Stimulated activated CD8-positive, alpha-beta memory T cell treated with anti-CD3 and anti-CD28 coated beads, Interleukin-7, amount 100 ng/mL, for 4 hours (primary cell): ENCODE data around the gene CXADR.
"Not testable (repeated sequence)": the region's sequence is repeated elsewhere in the genome, so short reads cannot be mapped to it uniquely, and the experiment has no call there.

Experiments
- DNase-seq, 2 donors: peaks; one replicate each; pipeline ENCODE4 v3.0.0-alpha.2; 2020; ENCODE audit warnings: low read depth in 2 of 2

Gene CXADR

DNA sequence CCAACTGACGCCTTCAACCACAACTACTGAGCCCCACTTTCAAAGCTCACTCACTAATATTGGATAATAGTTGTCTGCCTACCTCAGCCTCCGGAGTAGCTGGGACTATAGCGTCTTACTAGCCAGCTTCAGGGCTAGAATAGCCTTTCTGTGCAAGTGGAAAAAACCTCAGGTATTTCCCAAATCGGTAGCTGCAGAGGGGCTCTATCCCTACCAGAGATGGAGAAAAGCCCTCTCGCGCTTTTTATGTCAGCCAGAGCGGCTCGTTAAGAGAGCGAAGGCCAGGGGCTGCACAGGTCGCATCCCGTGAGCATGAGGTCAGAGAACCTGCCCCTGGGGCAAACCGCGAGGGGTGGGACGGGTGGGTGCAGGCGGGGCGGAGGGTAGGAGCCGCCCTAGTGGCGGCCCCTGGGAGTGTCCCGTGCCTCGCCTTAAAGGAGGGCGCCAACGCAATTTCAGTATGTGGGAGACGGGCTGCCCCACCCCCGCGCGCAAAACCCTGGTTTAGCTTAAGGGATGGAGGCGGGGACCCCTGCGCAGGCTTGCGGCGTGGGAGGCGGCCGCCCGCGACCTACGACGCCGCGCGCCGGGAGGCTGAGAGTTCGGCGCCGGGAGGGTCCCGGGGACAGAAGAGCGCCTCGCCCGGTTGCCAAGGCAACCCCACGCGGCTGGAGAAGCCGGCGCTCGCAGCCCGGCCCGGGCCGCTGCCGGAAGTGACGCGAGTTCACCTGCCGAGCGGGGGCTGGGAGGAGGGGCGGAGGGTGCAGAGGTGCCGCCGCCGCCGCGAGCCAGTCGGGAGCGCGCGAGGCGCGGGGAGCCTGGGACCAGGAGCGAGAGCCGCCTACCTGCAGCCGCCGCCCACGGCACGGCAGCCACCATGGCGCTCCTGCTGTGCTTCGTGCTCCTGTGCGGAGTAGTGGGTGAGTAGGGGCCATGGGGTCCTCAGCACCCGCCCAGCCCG lies at the start of gene CXADR:
Gene CXADR (plus strand): TSS at position 791 of the 961 bp plus-strand sequence. CDS start 87 bp downstream, at position 878.
- peak; percentile 48 to 81 for DNase-seq

- DNase-seq: no peak
These were observed 46.7 kb upstream of the CXADR start for GRCh38 chr21:17466166-17466565.

- no peak for DNase-seq
These were observed 45.5 kb upstream of the CXADR start for GRCh38 chr21:17467392-17467791.

DNA sequence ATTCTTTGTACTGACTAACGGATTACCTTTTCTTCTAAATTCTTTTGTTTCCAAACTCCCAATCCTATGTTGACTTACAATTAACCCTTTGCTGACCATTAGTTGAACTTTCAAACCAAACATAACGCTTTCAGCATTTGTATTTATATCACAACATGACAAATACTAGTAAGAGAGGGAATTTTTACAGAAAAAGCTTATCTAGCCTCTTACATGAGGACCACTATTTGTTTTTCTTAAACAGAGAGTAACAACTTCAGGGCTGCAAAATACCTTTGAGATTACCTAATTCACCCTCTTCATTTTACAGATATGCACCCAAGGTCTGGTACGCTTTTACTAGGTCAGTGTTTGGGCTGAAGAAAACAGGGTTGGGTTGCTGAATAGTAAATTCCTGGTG lies 45.0 kb upstream of the CXADR start:
- no peak for DNase-seq

DNA sequence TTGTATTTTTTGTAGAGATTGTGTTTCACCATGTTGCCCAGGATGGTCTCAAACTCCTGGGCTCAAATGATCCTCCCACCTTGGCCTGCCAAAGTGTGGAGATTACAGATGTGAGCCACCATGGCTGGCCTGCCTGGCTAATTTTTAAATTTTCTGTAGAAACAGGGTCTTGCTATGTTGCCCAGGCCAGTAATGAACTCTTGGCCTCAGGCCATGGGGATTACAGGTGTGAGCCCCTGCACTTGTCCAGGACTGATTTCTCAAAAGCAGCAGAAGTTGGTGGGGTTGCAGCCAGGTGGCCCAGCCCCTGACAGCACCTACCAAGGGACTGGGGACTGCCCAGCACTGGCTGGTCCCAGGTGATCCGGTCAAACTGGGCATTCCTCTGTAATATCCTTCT lies 44.1 kb upstream of the CXADR start:
- DNase-seq: no peak

GRCh38 chr21:17469727-17470126 lies 43.1 kb upstream of the CXADR start:
- DNase-seq: no peak

DNA sequence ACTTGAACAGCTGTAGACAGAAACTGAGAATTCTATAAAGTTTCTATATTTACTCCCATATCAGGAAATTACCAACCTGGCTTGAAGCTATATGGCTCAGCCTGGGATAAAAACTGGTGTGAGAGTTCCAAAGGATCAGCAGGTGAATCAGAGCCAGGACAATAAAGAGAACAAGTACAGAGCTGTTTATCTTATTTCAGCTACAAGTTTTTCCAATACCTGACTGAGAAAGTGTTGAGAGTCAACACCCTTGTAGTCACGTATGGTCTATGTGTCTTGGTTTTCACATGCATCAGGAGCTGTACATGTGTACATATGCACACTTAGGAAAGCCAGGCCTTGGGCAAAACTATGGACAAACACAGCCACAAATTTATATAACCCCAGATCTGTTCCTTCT lies 40.7 kb upstream of the CXADR start:
- DNase-seq: no peak

DNA sequence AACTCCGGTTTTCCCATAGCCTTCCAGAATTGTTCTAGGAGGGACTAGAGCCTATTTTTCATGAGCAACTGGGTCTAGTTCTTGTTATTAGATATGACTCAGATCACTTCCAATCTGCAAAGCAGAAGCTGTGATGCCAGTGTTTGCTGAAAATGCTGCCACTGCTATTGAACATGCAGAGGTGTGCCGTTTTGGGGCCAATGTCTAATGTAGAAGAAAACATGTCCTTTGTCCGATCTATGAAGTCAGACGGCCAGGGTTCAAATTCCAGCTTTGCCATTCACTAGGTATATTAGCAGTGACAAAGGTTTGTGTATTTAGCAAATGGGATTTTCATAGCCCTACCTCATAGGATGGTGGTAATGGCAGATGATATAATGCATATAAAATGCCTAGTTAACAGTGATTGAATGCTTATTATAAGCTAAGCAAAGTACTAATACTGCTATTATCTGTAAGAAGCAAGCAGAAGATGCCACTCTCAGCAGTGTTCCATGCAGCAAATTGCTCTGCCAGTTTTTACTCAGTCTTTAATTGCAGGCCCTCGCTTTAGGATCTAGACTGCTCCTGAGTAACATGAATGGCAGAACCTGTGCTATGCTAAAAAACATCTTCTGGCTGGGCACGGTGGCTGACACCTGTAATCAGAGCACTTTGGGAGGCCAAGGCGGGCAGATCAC lies 40.1 kb upstream of the CXADR start:
- no peak for DNase-seq

DNA sequence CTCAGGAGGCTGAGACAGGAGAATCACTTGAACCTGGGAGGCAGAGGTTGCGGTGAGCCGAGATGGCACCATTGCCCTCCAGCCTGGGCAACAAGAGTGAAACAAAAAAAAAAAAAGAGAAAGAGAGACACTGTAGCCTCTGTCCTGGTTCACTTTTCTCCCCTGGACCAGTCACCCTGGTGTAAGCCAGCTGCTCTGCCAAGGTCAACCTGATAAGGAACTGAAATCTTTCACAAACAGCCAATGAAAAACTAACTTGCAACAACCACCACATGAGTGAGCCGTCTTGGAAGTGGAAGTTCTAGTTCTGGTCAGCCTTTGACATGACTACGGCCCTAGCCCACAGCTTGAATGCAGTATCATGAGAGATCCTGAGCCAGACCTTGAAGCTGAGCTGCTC lies 36.8 kb upstream of the CXADR start:
- no peak for DNase-seq

GRCh38 chr21:17478156-17478555 lies 34.7 kb upstream of the CXADR start:
- not testable (repeated sequence) for DNase-seq

DNA sequence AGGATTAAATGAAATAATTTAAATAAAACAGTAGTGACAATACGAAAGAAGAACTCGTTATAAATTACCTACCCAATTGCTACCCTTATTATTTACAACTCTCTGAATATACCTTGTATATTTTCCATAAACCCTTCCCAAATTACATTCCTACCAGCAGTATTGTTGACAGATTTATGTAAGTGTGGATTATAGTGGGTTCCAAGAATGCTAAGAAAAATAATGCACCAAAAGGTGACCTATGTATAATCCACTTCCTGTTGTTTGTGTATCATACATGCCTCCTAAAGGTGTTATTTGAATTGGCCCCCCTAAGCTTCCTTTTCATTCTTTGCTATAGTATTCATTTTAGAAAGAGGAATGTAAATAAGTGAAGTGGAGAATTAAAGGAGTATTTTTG lies 33.2 kb upstream of the CXADR start:
- DNase-seq: no peak

DNA sequence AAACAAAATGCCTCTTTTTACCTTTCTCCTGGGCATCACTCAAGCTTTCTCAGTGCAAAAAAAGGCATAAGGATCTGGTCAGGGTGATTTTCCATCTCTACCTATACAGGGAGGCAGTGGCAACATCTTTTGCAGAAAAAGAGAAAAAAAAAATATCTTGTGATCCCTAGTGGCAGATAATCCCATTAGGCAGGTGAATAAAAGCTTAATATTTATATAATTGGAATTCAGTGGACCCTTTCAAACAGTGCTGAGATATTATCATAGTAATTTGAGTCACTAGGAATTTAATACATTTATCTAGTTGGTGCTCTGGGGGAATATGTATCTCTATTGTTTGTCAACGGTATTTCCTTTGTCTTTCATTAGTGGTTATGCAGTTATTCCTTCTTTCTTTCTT lies 29.9 kb upstream of the CXADR start:
- DNase-seq: no peak

DNA sequence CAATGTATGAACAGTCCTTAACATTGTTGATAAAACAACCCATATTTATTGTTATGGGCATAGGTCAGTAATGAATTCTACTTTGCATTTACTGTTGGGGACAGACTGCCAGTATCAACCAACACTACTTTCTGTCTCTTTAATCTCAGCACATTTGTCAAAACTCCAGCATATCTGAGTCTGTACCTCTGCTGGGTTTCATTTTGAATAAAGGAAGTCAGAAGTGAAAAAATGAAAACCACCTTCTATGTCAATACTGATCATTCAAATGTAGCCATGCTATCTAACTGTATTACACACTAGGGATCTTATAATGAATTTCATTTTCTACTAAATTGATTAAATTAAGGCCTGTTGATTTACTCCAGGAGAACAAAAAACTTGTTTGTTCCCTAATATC lies 24.2 kb upstream of the CXADR start:
- no peak for DNase-seq

- DNase-seq: not testable (repeated sequence)
These were observed 23.3 kb upstream of the CXADR start for GRCh38 chr21:17489565-17489964.

- DNase-seq: no peak
These were observed 21.0 kb upstream of the CXADR start for GRCh38 chr21:17491716-17492414.

- DNase-seq: no peak
These were observed 20.3 kb upstream of the CXADR start for GRCh38 chr21:17492415-17493168.

DNA sequence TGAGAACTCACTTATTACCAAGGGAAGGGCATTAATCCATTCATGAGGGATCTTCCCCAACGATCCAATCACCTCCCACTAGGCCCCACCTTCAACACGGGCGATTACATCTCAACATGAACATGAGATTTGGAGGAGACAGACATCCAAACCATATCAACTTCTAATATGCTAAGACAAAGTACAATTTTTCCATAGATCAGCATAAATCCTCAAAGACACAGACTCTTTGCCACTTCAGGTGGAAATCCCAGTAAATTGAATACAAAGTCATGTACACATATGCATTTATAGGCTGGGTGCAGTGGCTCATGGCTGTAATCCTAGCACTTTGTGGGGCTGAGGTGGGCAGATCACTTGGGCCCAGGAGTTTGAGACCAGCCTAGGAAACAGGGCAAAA lies 18.8 kb upstream of the CXADR start:
- no peak for DNase-seq

GRCh38 chr21:17495680-17496079 lies 17.2 kb upstream of the CXADR start:
- no peak for DNase-seq

DNA sequence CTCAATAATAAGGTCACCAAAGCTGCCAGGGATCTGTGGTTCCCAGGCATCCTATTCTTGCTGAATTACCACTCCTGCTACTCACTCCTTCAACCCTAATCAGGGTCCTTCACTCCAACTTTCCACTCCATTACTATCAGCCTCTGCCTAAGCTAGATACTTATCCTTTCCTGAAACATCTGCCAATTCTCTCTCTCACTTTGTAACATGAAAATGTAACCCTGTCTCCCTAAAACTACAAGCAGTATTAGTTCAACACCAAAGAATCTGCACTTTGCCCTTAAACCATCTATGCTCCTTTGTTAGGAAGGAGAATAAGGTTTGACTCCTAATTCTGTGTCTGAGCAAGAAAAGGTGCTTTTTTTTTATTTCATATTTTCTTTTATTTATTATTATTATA lies 15.5 kb upstream of the CXADR start:
- DNase-seq: no peak

DNA sequence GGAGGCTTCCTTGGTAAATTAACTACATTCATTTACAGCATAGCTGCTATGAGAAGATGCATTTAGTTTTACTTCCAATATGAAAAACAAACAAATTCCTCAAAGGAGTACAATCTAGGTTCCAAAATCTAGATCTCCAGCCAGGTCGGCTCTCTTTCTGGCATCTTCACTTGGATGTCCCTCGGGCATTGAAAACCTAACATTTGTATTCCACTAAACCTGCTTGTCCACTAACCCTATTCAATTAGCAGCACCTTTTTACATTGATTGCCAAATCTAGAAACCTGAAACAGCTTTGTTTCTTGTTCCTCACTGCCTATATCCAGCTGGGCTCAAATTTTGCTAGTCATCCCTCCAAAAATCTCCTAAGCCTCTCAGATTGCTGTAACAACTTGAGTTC lies 14.3 kb upstream of the CXADR start:
- no peak for DNase-seq

DNA sequence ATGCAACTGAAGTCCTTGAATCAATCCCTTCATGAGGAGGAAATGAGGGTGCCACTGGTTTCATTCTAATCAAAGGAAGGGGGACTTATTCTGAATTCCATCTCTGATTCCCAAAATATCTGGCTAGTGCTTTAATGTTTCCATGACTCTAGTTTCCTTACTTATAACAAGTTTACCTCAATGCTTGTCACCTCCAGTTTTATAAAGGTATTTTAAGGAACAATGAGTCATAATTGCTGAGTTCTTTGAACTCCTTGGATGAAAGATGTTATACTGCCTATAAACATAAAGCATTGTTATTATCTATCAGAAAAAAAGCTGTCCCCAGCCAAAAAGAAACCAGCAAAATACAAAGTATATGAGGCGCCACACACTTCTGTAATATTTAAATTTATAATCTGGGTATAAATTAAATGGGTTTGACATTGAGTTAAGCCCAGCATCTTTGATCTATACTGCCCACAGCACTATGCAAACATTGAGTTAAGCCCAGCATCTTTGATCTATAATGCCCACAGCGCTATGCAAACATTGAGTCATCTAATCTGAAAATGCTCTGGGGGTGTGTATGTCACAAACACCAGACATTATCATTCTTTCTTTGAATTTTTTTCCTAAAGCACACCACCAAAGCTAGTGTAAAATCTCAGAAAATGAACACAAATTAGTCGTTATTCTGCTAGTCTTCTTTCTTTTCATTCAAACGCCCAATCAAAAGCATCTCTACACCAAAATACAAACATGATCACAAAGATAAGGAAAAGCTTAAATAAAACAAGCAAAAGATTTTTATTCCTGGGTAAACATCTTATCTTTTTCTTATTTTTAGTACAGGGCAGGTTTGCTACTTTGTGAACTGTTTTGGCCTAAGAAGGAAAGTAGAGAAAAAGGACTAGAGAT lies 11.5 kb upstream of the CXADR start:
- no peak for DNase-seq
